Uterus (tissue), 2 donors: ENCODE results near the gene LYPD3.

ENCODE experiments used
- CTCF ChIP-seq, 4 experiments: fragments of 200-600 bp in 2 of 4; fragments of 450-650 bp in 2 of 4; sonication (generic) in 2 of 4; IDR thresholded peaks; one replicate each; pipeline ENCODE4 v1.5.1; 2016 to 2019; ENCODE audit warnings: antibody characterized with exemption in 4 of 4, mild to moderate bottlenecking in 2 of 4, moderate library complexity in 1 of 4
- POLR2A ChIP-seq, 2 donors: fragments of 450-650 bp; IDR thresholded peaks; one replicate each; pipeline ENCODE4 v1.6.1; 2016; ENCODE audit warnings: antibody characterized with exemption in 2 of 2, mild to moderate bottlenecking in 1 of 2, moderate library complexity in 1 of 2

GRCh38 chr19:43467276-43467675 is 1.9 kb upstream of the LYPD3 start:
- TF ChIP-seq CTCF (IDR thresholded peaks at IDR 0.05) (no peak), POLR2A (IDR thresholded peaks at IDR 0.05) (no peak)
